Ramos (cell line): Measurements from ENCODE around the gene IL19.

Experiments used
- in situ Hi-C: fragments of 300-500 bp; cut with MboI; formaldehyde crosslinking; loops from one replicate; pipeline ENCODE4 v1.14.3; 2022; ENCODE audit warnings: low sequenced_read_pairs; ENCODE audit not compliant: unreplicated experiment

Gene IL19

DNA sequence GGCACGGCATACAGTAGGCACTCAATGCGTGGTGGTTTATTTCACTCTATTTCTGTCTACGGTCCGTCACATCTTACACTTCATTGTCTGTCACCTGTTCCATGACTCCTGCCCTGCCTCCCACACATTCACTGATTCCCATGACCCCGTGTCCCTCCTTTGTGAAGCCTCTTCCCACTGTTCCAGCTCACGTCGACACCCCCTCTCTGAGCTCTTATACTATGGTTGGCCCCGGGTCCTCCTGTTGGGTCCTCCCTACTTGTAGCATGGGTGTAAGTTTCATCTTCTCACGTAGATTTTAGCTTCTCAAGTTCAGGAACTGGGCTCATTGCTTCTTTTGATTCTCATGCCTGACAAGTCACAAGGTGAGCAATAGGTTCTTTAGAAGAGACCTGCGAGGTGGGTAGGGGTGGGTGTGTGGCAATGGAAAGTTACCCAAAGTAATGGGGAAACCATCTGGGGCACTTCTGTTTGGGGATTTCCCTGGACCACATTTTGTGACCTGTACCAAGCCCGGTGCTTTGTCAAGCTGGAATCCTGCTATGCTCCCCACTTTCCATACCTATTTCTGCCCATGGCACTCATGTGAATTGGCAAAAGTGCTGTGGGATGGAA, 23.8 kb downstream of the IL19 start:
- in situ Hi-C loops = no loop called here

- in situ Hi-C loops = no loop called here
Observed at GRCh38 chr1:206796116-206796515, 25.5 kb downstream of the IL19 start.

DNA sequence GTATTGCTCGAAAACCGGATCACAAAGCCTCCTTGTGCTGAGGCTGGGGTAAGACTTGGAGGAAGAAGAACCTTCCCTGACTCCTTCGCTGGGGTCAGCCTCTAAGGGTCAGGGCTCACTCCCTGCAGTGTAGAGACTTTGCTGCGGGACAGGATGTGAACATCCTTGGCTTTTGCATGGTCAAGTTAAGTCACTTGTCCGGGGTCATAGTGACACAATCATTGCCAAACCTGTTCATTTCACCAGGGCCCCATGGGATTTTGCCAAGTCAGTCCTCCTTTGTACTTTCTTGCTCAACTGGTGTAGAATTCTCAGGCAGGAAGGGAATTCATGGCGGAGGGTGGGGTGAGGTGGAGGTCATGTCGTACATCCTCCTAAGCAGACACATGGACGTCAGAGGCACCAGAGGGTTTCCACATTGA, 26.4 kb downstream of the IL19 start:
- in situ Hi-C loops = no loop called here

- in situ Hi-C loops = no loop called here
Observed at GRCh38 chr1:206797534-206798383, 27.2 kb downstream of the IL19 start.

DNA sequence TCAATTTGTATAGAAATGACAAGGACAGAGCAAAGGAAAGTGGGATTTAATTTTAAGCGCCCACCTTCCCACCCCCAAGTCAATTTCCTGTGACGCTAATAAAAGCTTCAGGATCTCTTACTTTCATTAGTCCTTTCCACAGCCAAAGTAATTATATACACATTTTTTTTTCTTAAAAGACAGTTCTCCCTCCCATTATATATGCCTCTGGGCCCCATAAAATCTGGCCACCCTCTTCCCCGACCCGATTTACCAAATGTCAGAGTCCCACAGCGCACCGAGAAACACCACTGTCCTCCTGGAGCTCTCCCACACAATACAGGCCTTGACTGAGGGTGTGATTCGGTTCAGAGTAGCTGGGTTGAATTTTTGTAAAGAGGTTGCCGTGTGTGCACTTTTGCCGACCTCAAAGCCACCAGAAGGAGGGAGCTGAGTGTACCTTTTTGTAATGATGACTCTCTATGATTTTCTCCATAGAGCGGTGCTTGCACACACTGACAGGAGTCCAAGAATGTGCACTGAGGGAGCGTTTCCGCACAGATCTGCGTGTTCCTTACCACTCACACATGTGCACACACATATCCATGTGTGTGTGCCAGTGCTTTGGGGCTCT, 27.9 kb downstream of the IL19 start:
- in situ Hi-C loops = no loop called here

DNA sequence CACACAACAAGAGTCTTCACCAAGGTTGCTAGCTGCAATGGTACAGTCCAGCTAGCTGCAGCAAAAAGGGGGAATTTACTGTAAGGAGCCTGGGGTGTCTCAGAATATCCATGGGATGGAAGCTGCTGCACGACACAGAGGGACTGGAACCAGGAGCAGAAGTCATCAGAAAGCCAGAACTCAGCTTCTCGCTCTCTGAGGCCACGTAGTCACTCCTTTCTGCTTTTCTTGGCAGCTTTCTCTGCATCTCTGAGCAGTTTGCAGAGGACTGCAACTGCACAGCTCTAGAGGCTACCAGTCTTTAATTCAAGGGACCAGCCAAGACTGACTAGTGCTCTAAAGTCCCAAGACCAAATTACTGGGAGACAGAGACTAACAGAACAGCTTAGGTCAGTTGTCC, 28.7 kb downstream of the IL19 start:
- in situ Hi-C loops = no loop called here

GRCh38 chr1:206800411-206800810, 29.8 kb downstream of the IL19 start:
- in situ Hi-C loops = no loop called here

GRCh38 chr1:206800891-206801290, 30.3 kb downstream of the IL19 start:
- in situ Hi-C loops = no loop called here

DNA sequence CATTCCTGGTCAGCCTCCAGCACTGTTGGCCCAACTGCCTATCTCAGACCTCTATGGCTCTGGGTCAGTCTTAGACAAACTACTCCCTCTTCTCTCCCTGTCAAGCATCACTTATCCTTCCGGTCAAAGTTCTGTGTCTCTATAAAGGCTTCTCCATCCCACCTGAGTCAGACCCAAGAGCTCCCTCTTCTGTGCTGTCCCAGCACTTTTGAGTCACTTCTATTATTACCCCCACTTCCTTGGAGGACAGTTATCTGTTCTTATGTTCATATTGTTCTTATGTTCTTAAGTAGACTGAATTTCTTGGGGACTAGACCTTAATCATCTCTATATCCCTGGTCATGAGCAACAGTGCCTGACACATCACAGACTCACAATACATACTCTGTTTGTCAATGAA, 30.9 kb downstream of the IL19 start:
- in situ Hi-C loops = no loop called here

DNA sequence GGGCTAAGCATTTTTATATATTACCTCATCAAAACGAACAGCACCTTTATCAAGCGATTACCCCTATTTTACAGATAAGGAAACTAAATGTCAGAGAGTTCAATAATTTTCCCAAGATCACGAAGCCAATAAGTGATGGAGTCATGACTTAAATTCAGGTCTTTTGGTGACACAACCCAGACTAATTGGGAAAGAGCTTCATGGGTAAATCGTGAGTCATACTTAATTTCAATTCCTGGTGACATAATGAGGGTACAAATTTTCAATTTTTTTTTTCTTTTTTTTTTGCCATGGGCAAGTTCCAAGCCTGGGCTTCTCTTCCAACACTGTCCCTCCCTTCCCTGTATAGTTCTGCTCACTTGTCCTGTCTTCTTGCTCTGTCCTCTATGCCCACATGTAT, 31.8 kb downstream of the IL19 start:
- in situ Hi-C loops = no loop called here

DNA sequence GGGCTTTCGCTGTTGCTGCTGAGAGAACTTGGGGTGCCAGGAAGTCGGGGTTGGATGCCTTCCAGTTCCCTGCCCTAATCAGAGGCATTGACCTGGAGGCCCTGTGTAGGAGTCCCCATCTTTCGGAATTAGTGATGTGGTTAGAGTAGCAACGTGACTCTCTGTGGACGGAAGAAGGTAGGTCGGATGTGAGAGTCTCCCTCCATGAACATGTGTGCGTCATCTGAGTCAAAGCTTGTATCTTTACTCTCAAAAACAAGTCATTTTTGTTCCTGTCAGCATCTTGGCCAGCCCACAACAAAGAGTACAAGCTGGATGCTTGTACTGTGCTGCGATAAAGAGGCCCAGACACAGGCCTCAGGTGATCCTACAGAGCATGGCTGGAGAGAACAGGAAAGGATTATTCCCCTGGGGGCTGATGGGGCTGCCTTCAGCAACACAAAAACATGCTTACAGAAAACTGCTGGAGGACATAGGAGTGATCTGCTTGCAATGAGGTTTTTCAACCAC, 32.7 kb downstream of the IL19 start:
- in situ Hi-C loops = no loop called here

DNA sequence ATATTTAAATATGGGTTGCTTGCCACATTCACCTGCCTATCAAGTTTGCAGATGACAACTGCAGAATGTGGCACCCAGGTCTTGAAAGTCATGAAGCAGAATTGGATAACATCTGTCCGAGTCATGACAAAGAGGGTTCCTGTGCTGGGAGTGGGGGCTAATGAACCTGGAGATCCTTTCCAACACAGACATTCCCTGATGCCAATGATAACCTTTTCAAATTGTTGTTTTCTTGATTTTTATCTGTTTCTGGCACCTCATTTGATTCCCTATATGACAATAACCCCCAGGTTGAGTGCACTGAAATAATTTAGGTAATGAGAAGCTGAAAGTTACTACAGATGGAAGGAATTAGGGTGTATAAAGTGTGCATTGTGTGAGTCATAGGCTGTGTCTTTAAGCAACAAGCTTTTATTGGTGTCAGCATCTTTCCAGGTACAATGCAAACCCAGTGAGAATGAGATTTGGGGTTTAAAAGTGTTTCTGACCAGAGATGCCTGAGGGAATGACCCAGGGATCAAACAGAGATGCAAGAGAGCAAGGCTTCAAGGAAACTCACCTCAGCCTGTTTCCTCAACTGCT, 33.7 kb downstream of the IL19 start:
- in situ Hi-C loops = no loop called here

DNA sequence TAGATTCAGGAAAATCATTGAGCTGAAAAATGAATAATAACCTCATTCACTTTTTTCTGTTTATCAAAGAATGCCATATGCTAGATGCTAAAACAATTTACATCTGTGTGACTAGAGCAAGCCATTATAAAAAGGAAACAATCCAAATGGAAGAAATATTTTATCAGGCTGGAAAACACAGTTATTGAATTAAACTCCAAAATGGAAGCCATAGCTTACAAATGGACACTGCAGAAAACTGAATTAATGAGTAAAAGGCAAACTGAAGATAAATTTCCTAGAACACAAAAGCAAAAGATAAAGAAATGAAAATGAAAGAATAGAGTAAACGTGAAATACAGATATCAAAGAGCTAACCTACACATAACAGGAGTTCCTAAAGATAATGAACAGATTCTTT, 34.8 kb downstream of the IL19 start:
- in situ Hi-C loops = no loop called here

GRCh38 chr1:206808615-206809014, 38.0 kb downstream of the IL19 start:
- in situ Hi-C loops = no loop called here

DNA sequence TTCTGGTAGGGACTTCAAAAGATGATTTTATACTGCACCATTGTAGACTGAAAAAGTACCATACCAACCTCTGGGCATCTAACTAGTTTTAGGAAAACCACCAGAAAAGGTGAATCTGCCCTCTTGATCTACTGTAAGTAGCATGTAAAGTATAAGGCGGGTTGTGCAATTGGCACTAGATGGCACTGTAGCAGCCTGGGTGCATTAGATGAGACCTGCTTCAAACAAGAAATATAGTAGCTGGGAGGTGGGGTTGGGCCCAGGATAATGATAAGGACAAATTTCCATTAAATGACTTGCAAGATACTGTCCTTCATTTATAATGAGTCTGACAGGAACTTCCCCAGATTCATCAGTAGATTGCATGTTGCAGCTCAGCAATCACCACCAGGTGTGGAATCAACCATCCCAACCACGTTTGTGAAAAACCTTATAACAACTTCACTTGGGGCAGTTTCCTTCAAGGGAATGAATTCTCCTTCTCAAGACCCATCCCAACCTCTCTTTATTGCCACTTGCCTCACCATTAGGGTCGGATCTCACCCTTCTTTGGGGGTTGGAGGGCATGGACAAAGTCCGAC, 39.0 kb downstream of the IL19 start:
- in situ Hi-C loops = loop anchor here (5.0 kb wide), 1 partner anchor 72 kb away; no protein-coding TSS in a partner anchor

DNA sequence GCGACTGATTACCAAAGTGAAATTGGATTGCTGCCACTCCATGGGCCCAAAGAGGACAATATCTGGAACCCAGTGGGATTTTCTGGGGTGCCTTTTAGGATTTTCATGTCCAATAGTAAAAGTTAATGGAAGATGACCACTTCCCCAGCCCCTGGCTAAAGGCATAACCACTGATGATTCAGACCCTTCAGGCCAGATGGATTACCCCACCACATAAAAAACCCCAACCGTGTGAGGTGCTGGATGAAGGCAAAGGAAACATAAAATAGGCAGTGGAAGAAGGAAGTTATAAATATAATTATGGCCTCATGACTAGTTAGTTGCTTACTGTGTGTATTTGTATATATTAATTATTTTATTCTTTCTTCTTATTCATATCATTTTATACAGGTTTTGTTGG, 41.9 kb downstream of the IL19 start:
- in situ Hi-C loops = loop anchor here (5.0 kb wide), 1 partner anchor 75 kb away; no protein-coding TSS in a partner anchor

GRCh38 chr1:206814716-206815341, 44.3 kb downstream of the IL19 start:
- in situ Hi-C loops = loop anchor here (5.0 kb wide), 1 partner anchor 78 kb away; no protein-coding TSS in a partner anchor

GRCh38 chr1:206816390-206817287, 46.1 kb downstream of the IL19 start:
- in situ Hi-C loops = no loop called here

GRCh38 chr1:206821493-206821892, 50.9 kb downstream of the IL19 start:
- in situ Hi-C loops = no loop called here
